ENCODE data around the gene PRPF18. TPM values are rescaled to one million over a fixed set of nuclear protein-coding genes. Genes with fewer than 3 reads are reported as not detected.
"Not testable (repeated sequence)": the region's sequence is repeated elsewhere in the genome, so short reads cannot be mapped to it uniquely, and the experiment has no call there.

Gene PRPF18, protein sequence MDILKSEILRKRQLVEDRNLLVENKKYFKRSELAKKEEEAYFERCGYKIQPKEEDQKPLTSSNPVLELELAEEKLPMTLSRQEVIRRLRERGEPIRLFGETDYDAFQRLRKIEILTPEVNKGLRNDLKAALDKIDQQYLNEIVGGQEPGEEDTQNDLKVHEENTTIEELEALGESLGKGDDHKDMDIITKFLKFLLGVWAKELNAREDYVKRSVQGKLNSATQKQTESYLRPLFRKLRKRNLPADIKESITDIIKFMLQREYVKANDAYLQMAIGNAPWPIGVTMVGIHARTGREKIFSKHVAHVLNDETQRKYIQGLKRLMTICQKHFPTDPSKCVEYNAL
- 10 to 100 TPM; 26.3 to 28.2 TPM for total RNA-seq
- 47.9 TPM for polyA plus RNA-seq

DNA sequence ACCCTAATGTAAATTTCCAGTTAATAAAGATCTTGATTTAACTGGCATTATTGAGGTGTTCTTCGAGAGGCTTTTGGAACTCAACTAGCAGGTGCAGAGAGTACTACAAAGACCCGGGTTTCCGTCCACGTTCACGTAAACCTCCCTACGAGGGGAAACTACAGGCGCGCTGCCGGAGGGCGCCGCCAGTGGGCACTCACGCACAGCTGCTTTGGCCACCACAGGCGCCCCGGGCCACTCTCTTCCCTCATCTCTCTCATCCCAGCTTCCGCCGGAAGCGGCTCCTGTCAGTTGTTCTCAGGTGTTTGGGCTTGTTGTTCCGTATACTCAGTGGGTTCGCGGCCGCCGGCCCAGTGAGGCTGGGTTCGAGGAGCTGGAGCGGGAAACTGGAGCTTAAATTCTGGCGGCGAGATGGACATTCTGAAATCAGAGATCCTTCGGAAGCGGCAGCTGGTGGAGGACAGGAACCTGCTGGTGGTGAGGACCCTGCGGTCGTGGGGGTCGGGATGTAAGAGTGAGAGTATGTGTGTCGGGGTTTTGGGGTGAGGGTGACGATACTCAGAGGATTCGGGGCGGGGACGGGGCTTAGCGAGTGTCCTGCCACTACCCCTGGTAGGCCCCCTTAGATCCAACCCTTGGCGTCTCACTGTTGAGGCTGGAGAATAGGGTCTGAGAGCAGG is at the start of gene PRPF18:
PRPF18 (plus strand) TSS at position 290 of the 680 bp plus-strand sequence; CDS start at position 412, 122 bp downstream.
- Mint-ChIP-seq H3K27me3 (peaks cover 17 to 32% of the 10 kb centered on the region in 2 donors), H3K9me3 (no peaks in the 10 kb centered on the region), H3K4me1 (peaks cover 37 to 53% (median 46%) of the 10 kb centered on the region in 3 donors), H3K27ac (peak within 1 kb of the TSS; percentile 62 to 100 (median 99)), H3K4me3 (peak within 1 kb of the TSS; percentile 98 to 100 (median 100)), H3K36me3 (peaks cover 0 to 28% (median 3%) of the 10 kb centered on the region in 3 donors)
- Histone ChIP-seq H3K9me3 (ENCODE audit: low read length) (no peaks in the 10 kb centered on the region), H3K4me1 (ENCODE audit: insufficient read depth, low read length) (peaks cover 15% of the 10 kb centered on the region), H3K27ac (ENCODE audit: low read depth, low read length) (peak within 1 kb of the TSS; percentile 76), H3K4me3 (ENCODE audit: low read length) (peak within 1 kb of the TSS; percentile 100), H3K27me3 (ENCODE audit: insufficient read depth, low read length, poor library complexity, severe bottlenecking) (no peaks in the 10 kb centered on the region), H3K36me3 (ENCODE audit: insufficient read depth, low read length) (no peaks in the 10 kb centered on the region)
- DNase-seq = peak; percentile 86 to 94 (median 89)
- ChIA-PET POLR2A (interaction anchor here (1.1 kb wide), 1 partner anchor 285 kb away, joined by 5 read pairs; no protein-coding TSS in a partner anchor), CTCF (interaction anchor here (0.7 to 1.8 kb wide), 6 partner anchors 9 to 244 kb away, joined by 3 to 8 read pairs (median 3); no protein-coding TSS in a partner anchor)

DNA sequence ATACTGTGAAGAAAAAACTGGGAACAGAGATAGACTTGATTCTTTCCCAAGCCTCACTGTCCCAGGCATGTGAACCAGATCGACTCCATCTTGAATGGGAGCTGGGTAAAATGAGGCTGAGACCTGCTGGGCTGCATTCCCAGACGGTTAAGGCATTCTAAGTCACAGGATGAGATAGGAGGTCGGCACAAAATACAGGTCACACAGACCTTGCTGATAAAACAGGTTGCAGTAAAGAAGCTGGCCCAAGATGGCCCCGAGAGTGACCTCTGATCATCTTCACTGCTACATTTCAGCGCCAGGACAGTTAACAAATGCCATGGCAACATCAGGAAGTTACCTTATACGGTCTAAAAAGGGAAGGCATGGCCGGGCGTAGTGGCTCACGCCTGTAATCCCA is 48.8 kb upstream of the PRPF18 start:
- H3K36me3 ChIP-seq (ENCODE audit: insufficient read depth, low read length); H3K9me3 Mint-ChIP-seq; H3K4me1 ChIP-seq (ENCODE audit: insufficient read depth, low read length); H3K4me1 Mint-ChIP-seq; H3K27me3 ChIP-seq (ENCODE audit: insufficient read depth, low read length, poor library complexity, severe bottlenecking); H3K36me3 Mint-ChIP-seq; POLR2A ChIA-PET; H3K27ac ChIP-seq (ENCODE audit: low read depth, low read length); DNase-seq; H3K4me3 ChIP-seq (ENCODE audit: low read length); H3K27ac Mint-ChIP-seq; H3K4me3 Mint-ChIP-seq; CTCF ChIA-PET; H3K9me3 ChIP-seq (ENCODE audit: low read length): not testable (repeated sequence)
- peaks cover 38 to 76% of the 10 kb centered on the region in 2 donors for H3K27me3 Mint-ChIP-seq

DNA sequence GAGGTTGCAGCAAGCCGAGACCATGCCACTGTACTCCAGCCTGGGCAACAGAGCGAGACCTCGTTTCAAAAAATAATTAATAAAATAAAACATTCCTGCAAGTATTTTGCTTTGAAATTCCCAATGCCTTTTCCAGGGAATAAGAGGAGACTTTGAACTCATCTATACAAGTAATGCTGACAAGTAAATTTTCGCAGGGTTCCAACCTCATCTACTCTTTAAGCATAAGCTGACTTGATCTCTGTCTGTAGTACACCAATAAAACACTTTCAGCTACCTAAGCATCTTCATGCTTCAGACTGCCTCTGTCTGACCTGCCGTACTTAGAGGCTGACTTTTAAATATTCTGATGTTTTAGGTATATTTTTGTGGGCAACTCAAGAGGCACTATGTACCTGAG is 44.2 kb upstream of the PRPF18 start:
- Histone ChIP-seq H3K27me3 (ENCODE audit: insufficient read depth, low read length, poor library complexity, severe bottlenecking) (no peaks in the 10 kb centered on the region), H3K4me3 (ENCODE audit: low read length) (no peak overlapping the region), H3K4me1 (ENCODE audit: insufficient read depth, low read length) (no peaks in the 10 kb centered on the region), H3K27ac (ENCODE audit: low read depth, low read length) (no peak overlapping the region), H3K36me3 (ENCODE audit: insufficient read depth, low read length) (no peaks in the 10 kb centered on the region), H3K9me3 (ENCODE audit: low read length) (no peaks in the 10 kb centered on the region)
- Mint-ChIP-seq H3K36me3 (no peaks in the 10 kb centered on the region), H3K9me3 (peaks cover 0 to 2% (median 0%) of the 10 kb centered on the region in 5 donors), H3K4me1 (no peaks in the 10 kb centered on the region), H3K27me3 (peaks cover 34 to 73% of the 10 kb centered on the region in 2 donors), H3K27ac (no peak overlapping the region), H3K4me3 (no peak overlapping the region)
- DNase-seq = no peak
- CTCF ChIA-PET = no interaction called here
- POLR2A ChIA-PET = no interaction called here

GRCh38 chr10:13550802-13551201 is 36.0 kb upstream of the PRPF18 start:
- Histone ChIP-seq H3K27me3 (ENCODE audit: insufficient read depth, low read length, poor library complexity, severe bottlenecking) (no peaks in the 10 kb centered on the region), H3K36me3 (ENCODE audit: insufficient read depth, low read length) (no peaks in the 10 kb centered on the region), H3K9me3 (ENCODE audit: low read length) (no peaks in the 10 kb centered on the region), H3K4me3 (ENCODE audit: low read length) (no peak overlapping the region), H3K4me1 (ENCODE audit: insufficient read depth, low read length) (no peaks in the 10 kb centered on the region), H3K27ac (ENCODE audit: low read depth, low read length) (no peak overlapping the region)
- POLR2A ChIA-PET = no interaction called here
- peaks cover 0 to 7% (median 3%) of the 10 kb centered on the region in 3 donors for H3K36me3 Mint-ChIP-seq
- no peak for DNase-seq
- no peak overlapping the region for H3K4me3 Mint-ChIP-seq
- CTCF ChIA-PET = no interaction called here
- peaks cover 16 to 27% (median 23%) of the 10 kb centered on the region in 5 donors for H3K9me3 Mint-ChIP-seq
- H3K27ac Mint-ChIP-seq = no peak overlapping the region
- no peaks in the 10 kb centered on the region for H3K4me1 Mint-ChIP-seq
- peaks cover 18 to 44% of the 10 kb centered on the region in 2 donors for H3K27me3 Mint-ChIP-seq

- no peak overlapping the region for H3K27ac Mint-ChIP-seq
- Histone ChIP-seq H3K36me3 (ENCODE audit: insufficient read depth, low read length) (no peaks in the 10 kb centered on the region), H3K27me3 (ENCODE audit: insufficient read depth, low read length, poor library complexity, severe bottlenecking) (no peaks in the 10 kb centered on the region), H3K4me3 (ENCODE audit: low read length) (no peak overlapping the region), H3K27ac (ENCODE audit: low read depth, low read length) (no peak overlapping the region), H3K9me3 (ENCODE audit: low read length) (no peaks in the 10 kb centered on the region), H3K4me1 (ENCODE audit: insufficient read depth, low read length) (no peaks in the 10 kb centered on the region)
- CTCF ChIA-PET = no interaction called here
- H3K9me3 Mint-ChIP-seq = peaks cover 2 to 6% (median 5%) of the 10 kb centered on the region in 5 donors
- H3K4me3 Mint-ChIP-seq = no peak overlapping the region
- no peak for DNase-seq
- POLR2A ChIA-PET = no interaction called here
- no peaks in the 10 kb centered on the region for H3K4me1 Mint-ChIP-seq
- peaks cover 0 to 1% (median 0%) of the 10 kb centered on the region in 3 donors for H3K36me3 Mint-ChIP-seq
- H3K27me3 Mint-ChIP-seq = peaks cover 6 to 31% of the 10 kb centered on the region in 2 donors
Measured at GRCh38 chr10:13555884-13556510, 30.8 kb upstream of the PRPF18 start.

DNA sequence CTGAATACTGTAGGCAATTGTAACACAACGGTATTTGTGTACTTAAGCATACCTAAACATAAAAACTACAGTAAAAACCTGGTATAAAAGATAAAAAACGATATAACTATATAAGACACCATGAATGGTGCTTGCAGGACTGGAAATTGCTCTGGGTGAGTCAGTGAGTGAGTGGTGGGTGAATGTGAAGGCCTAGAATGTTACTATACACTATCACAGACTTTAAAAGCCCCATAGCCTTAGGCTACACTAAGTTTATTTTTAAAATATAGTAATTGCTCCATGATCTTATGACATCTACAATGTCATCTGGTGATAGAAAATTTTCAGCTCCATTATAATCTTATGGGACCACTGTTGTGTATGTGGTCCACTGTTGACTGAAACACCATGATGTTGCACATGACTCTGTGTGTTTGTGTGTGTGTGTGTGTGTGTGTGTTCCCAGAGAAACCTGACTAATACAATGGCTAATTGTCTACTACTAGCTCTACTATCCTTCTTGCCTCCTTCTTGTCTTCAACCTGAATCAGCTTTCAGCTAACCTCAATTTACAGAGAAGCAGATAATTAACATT is 27.6 kb upstream of the PRPF18 start:
- Mint-ChIP-seq H3K27ac (no peak overlapping the region), H3K4me1 (no peaks in the 10 kb centered on the region), H3K4me3 (no peak overlapping the region), H3K36me3 (no peaks in the 10 kb centered on the region), H3K27me3 (peaks cover 5 to 17% of the 10 kb centered on the region in 2 donors), H3K9me3 (no peaks in the 10 kb centered on the region)
- H3K9me3 ChIP-seq (ENCODE audit: low read length) = no peaks in the 10 kb centered on the region
- ChIA-PET CTCF (interaction anchor here (0.7 kb wide), 1 partner anchor 867 kb away, joined by 4 read pairs; no protein-coding TSS in a partner anchor), POLR2A (no interaction called here)
- no peaks in the 10 kb centered on the region for H3K36me3 ChIP-seq (ENCODE audit: insufficient read depth, low read length)
- H3K27ac ChIP-seq (ENCODE audit: low read depth, low read length) = no peak overlapping the region
- H3K27me3 ChIP-seq (ENCODE audit: insufficient read depth, low read length, poor library complexity, severe bottlenecking) = no peaks in the 10 kb centered on the region
- no peaks in the 10 kb centered on the region for H3K4me1 ChIP-seq (ENCODE audit: insufficient read depth, low read length)
- H3K4me3 ChIP-seq (ENCODE audit: low read length) = no peak overlapping the region
- no peak for DNase-seq

- H3K4me1 Mint-ChIP-seq = no peaks in the 10 kb centered on the region
- POLR2A ChIA-PET = no interaction called here
- no peak overlapping the region for H3K27ac Mint-ChIP-seq
- no peak overlapping the region for H3K4me3 Mint-ChIP-seq
- Histone ChIP-seq H3K9me3 (ENCODE audit: low read length) (no peaks in the 10 kb centered on the region), H3K4me1 (ENCODE audit: insufficient read depth, low read length) (no peaks in the 10 kb centered on the region), H3K36me3 (ENCODE audit: insufficient read depth, low read length) (no peaks in the 10 kb centered on the region), H3K27ac (ENCODE audit: low read depth, low read length) (no peak overlapping the region), H3K4me3 (ENCODE audit: low read length) (no peak overlapping the region), H3K27me3 (ENCODE audit: insufficient read depth, low read length, poor library complexity, severe bottlenecking) (no peaks in the 10 kb centered on the region)
- peaks cover 10 to 27% of the 10 kb centered on the region in 2 donors for H3K27me3 Mint-ChIP-seq
- no peak for DNase-seq
- H3K9me3 Mint-ChIP-seq = peaks cover 0 to 1% (median 0%) of the 10 kb centered on the region in 5 donors
- no peaks in the 10 kb centered on the region for H3K36me3 Mint-ChIP-seq
- CTCF ChIA-PET = no interaction called here
Measured at GRCh38 chr10:13560597-13560996, 26.2 kb upstream of the PRPF18 start.

Measured in CD8-positive, alpha-beta memory T cell (primary cell).